ENCODE measurements around the gene KRR1.

DNA sequence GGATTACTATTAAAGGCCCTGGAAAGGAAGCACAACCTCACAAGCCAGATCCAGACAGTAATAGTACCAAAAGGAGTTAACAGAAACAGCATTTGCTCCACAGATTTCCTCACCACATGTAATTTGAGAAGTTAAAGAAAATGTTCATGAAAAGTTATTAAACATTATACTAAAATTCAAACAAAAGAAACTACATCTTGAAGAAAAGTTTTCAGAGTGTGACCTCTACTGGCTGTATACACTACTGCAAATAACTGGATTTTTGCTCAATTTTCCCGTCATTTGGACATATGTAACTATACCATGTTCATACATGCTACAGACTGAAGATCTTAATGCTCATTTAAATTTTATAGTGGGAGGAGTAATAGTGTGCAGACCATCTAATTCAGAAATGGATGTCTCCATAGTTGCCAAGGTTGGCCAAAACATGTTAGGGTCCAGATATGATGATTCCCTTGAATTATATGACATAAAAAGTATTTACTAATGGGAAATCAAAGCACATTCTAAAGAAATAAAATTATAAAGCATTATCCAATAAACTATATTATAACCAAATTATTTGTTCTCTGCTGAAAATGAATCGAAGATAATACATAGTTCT lies 5.6 kb downstream of the KRR1 start:
- TF ChIP-seq POLR2A (IDR thresholded peaks at IDR 0.05) = no peak
- TF ChIP-seq, protein P1, sequence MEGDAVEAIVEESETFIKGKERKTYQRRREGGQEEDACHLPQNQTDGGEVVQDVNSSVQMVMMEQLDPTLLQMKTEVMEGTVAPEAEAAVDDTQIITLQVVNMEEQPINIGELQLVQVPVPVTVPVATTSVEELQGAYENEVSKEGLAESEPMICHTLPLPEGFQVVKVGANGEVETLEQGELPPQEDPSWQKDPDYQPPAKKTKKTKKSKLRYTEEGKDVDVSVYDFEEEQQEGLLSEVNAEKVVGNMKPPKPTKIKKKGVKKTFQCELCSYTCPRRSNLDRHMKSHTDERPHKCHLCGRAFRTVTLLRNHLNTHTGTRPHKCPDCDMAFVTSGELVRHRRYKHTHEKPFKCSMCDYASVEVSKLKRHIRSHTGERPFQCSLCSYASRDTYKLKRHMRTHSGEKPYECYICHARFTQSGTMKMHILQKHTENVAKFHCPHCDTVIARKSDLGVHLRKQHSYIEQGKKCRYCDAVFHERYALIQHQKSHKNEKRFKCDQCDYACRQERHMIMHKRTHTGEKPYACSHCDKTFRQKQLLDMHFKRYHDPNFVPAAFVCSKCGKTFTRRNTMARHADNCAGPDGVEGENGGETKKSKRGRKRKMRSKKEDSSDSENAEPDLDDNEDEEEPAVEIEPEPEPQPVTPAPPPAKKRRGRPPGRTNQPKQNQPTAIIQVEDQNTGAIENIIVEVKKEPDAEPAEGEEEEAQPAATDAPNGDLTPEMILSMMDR (IDR thresholded peaks at IDR 0.05) = peak; percentile 38 to 58 (median 48)
